NCI-H2107 treated with DMSO at 0.1 percent for 48 hours (cell line): Measurements from ENCODE around the gene CD300LF.

Experiments
- DNase-seq: peaks from one replicate; lab custom pipeline; 2025; ENCODE audit not compliant: unreplicated experiment; lab: John Stamatoyannopoulos, UW

The CD300LF gene

DNA sequence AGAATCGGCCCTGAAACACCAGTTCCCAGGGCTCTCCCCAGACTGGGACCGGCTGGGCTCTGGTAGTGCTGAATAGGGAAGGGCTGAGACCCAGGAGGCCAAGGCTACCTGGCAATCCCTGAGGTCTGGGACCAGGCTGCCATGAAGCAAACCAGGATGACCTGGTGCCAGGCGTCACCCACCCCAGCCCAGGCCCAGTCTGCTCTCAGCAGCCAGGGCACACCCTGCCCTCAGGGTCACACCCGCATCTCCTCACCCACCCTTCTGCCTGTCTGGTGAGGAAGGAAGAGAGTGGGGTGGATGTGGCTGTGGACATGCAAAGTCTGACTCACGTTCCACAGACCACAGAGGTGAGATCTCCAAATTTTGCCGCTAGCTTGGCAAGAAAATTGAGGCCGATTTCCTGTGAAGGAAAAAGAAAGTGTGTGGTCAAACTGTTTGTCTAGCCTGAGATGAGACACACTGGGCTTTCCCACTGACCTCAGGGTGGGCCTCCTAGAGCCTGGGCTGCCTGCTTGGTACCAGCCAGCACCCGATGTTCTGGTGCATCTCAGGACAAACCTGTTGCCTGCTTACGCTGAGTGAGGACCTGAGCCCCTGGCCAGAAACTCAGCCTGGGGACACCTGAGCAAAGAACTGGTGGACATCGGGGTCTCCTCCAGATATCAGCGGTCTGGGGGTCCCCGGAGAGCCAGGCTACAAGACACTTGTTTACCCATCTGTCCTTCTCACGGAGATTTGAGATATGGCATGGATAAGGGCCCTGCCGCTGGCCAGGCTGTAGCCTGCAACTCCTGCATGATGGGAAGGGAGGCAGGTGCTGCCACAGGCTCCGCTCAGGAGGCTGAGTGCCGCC, 18.0 kb upstream of the CD300LF start:
- no peak for DNase-seq

DNA sequence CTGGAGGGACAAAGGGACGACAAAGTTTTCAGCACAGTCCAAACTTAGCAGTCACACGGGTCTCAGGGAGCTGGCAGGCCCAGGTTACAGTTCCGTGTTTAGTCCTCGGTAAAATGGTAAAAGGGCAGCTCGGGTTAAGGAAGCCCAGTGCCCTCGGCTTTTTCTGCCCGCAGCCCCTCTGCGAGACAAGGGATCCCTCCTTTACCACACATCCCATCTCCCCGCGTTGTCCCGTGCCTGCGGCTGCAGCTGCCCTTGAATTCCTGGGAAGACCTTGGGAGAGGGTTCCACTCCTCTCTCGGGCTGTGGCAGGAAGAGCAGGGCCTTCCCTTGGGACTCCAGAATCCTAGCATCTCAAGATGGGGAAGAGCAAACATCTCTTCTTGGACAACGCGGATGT, 17.1 kb upstream of the CD300LF start:
- DNase-seq = no peak

DNA sequence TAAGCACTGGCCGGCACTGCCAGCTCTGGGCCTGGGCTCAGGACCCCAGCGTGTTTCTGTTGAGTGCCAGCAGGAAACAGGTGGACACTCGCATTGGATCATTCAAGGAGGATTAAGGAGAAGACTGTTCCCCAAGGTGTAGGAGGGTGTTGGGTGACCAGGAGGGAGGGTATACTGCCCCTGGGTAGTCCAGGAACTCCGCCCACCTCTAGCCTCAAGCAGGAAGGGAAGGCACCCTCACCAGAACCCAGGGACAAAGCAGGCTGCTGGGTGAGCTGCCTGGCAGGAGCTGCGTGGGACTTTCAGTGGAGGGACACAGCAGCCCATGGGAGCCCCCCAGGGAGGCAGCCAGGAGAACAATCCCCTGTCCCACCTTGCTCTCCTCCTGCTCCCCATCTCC, 16.6 kb upstream of the CD300LF start:
- no peak for DNase-seq

DNA sequence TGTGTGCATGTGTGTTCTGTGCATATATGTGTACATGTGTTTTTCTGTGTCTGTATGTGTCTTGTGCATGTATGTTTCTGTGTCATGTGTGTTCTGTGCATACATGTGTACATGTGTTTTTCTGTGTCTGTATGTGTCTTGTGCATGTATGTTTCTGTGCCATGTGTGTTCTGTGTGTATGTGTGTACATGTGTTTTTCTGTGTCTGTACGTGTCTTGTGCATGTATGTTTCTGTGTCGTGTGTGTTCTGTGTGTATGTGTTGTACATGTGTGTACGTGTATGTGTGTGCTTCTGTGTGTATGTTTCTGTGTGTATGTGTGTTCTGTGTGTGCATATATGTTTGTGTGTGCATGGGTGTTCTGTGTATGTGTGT, 16.0 kb upstream of the CD300LF start:
- DNase-seq = no peak

DNA sequence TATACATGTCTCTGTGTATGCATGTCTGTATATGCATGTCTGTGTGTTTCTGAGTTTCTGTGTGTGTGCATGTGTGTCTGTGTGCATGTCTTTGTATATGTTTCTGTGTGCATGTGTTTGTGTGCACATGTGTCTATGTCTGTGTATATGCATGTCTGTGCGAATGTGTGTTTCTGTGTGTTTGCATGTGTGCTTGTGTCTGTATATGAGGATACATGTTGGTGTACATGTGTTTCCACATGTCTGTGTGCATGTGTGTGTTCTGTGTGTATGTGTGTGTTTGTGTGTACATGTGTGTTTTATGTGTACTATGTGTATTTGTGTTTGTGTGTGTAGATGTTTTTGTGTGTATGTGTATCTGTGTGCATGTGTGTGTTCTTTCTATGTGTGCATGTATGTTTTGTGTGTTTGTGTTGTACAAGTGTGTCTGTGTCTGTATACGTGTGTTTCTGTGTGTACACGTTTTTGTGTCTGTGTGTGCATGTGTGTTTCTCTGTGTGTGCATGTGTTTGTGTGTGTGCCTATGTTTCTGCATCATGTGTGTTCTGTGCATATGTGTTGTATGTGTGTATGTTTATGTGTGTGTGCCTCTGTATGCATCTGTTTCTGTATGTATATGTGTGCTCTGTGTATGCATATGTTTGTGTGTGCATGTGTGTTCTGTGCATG, 15.4 kb upstream of the CD300LF start:
- DNase-seq = no peak

DNA sequence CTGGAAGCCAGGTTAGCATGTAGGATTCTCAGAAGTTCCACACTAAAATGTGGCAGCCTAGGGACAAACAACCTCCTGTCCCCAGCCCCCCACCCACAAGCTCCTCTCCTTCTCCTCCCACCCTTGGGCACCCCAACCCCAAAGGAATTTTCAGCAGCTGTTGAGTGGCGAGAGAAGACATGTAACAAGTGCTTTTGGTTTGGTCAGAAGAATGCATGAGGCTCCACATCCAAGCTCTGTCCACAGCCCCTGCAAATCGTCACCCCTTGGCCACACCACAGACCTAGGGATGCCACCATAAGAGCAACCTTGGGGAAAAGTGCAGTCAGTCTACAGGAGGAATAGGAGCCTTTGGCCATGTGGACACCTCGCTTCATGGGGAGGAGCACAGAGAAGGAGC, 12.4 kb upstream of the CD300LF start:
- DNase-seq = no peak

DNA sequence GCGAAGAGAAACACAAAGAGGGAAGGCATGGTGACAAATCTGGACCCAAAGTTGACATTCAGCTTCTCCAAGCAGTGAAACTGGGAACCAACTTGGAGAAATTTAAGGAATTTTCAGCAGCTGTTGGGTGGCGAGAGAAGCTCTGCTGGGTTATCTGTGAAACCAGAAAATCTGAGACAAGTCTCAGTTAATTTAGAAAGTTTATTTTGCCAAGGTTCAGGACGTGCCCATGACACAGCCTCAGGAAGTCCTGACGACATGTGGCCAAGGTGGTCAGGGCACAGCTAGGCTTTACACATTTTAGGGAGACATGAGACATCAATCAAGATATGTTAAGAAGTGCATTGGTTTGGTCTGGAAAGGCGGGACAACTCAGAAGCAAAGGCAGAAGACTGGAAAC, 11.2 kb upstream of the CD300LF start:
- no peak for DNase-seq

DNA sequence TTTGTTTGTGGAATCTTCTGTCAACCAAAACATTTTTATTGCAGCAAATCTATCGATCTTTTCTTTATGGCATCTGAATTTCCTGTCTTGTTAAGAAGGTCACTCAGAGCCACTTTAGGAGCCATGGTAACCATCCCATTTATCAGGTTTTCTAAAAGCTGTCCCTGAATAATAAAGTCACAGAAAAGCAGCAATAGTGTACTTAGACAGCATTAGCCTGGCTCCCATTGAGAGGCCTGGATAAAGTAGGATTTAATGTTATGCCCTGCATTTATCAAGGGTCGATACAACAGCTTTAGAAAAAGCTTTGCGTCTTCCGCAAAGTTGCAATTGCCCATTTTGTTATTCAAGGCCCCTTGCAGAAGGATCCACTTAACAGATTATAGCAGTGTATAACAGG, 10.1 kb upstream of the CD300LF start:
- no peak for DNase-seq

DNA sequence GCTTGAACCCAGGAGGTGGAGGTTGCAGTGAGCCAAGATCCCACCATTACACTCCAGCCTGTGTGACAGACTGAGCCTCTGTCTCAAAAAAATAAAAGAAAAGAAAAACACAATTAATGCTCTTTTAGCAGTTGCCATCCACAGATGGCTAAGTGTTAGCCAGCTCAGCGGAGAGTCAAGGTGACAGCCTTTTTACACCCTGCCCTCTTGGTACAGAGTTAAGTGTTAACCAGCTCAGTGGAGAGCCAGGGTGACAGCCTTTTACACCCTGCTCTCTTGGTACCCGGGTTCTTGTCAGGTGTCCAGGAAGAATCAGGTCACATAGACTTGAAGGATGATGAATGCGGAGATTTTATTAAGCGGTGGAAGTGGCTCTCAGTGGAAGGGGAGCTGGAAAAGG, 7.8 kb upstream of the CD300LF start:
- no peak for DNase-seq

DNA sequence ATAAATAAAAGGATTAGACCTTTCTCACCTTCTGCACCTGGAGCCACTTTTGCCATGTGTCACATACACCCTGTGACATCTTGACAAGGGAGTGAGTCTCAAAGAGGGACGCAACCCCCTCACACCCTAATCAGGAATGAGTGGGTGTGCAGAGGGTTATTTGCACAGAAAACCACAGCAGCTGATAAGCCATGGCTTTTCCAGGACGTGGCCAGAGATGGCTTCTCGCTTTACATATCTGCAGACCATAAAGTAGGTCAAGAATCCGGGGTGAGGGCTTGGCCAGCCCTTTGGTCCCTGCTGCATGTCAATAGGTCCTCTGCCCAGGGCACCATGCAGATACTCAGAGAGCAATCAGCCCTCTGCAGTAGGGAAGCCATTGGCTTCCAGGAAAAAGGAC, 2.4 kb upstream of the CD300LF start:
- no peak for DNase-seq

DNA sequence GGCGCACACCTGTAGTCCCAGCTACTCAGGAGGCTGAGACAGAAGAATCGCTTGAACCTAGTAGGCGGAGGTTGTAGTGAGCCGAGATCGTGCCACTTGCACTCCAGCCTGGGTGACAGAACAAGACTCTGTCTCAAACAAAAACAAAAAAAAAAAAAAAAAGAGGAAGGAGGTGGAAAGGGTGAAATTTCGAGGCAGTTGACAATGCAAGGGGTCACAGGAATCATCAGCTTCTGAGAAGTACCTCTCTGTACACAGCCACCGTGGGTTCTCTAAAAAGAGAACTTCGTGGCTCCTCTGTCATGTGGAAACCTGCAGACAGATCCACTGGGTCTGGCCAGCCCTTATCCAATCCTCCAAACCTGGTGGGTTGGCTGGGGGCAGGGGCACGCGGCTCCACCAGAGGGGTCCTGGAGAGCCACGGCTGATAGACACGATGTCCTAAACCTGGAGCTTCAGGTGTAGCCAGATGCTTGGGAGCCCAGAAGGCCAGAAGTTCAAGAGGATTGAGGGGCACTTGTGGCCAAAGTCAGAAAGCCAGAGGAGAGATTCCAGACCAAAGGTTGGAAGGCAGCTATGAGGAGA, 540 bp upstream of the CD300LF start:
- DNase-seq = no peak

DNA sequence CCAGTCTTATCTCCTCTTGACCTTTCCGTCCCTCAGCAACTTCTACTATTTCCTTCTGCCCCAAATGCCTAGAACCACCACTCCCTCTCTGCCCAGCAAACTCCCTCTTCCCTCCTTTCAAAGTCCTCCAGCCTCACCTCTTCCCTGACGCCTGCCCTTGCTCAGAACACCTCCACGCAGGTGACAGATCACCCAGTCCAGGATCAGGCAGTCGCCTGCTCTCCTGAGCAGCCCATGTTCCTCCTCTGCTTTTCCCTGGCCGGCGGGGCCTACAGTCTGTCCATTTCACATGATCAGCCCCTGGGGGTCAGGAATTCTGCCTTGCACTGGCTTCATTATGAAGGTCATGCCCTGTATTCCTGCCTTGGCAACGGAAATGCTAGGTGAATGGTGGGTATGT, 422 bp downstream of the CD300LF start:
- no peak for DNase-seq

DNA sequence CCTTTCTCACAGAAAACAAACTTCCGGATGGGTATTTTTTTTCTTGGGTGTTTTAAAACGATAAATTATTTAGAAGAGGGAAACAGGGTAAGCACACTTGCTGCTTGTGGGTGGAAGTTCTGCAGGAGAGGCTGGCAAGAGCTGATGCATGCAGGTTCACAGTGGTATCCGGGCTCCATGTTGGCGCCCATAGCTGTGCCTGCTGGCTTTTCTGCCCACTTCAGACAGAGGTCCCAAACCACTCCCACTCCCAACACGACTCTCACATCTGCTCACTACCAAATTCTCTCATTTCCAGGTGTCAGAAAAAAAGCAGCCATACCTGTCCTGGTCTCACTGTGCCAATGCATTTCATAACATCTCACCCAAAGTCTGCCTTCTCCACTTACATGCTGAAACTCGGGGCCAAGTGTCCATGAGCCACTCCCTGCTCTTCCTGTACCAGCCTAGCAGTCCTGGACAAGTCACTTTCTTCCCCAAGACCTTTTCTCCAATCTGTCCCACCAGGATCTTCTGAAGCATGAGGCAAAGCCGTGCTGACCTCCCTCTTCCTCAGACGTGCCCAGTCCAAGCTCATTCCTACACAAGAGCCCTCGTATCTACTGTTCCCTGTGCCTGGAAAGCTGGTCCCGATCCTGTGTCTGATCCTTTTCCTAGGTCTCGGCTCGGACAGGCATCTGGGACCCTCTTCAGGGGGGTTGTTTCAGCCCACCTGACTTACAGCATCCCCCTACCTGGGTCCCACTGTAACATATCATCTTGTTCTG, 1.5 kb downstream of the CD300LF start:
- DNase-seq = no peak

DNA sequence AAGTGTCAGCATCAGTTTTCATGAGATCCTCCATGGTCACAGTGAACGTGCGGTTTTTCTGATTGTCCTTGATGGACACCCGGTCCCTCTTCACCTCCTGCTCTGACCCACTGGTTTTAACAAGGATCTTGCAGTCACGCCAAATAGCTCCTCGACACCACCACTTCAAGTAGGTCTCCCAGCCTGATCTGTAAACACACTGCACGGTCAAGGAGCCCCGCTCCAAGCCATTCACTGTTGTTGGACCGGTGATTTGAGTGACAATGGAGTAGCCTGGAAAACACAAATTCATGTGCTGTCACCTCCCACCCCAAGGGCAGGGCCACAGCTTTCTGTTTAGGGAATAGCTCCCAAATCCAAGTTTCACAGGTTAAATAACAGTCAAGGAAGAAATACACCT, 8.2 kb downstream of the CD300LF start:
- DNase-seq = no peak

DNA sequence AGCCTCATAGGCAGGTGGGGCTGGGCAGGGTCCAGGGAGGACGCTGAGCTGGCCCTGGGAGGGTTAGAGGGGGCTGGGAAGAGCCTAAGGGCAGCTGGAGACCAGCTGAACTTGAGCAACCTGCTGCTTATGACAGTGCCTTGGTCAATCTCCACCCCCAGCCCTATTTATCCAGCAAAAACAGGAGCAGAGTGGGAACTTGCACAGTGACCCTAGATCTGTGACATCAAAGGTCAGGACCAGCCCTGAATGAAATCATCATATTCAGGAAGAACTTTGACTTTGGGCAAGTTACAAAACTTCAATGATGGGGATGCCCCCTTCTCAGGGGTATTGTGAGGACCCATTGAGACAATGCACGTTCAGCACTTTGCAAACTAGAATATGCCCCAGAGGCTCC, 9.4 kb downstream of the CD300LF start:
- DNase-seq = no peak

DNA sequence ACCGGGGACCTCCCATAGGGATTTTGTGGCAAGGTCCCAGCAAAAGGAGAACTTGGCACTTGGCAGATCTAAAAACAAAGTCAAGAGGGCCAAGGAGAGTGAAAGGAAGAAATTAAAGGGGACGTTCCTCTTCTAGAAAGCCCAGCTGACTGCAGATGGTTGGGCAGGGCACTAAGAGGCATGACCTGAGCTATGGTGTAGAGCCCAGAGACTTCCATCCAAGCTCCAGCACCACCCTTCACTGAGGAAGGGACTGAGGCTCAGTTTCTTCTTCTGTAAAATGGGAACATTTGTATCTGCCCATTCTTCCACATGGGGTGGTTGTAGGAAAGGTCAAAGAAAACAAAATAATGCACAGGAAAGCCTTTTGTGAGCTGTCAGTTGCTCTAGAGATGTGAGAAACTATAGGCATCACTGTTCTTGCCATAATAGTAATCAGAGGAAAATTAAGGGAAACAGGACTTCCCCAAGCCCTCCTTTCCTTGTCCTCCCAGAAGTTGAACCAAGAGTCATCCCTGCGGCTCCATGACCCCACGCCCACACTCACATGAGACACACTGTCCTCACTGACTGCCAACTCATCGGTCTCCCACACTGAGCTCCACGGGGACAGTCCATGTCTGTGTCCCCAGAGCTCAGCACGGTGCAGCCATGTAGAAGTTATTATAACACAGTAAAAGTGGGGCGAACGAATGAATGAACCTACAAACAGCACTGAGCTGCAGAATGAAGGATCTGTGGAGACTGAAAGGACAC, 10.4 kb downstream of the CD300LF start:
- no peak for DNase-seq

DNA sequence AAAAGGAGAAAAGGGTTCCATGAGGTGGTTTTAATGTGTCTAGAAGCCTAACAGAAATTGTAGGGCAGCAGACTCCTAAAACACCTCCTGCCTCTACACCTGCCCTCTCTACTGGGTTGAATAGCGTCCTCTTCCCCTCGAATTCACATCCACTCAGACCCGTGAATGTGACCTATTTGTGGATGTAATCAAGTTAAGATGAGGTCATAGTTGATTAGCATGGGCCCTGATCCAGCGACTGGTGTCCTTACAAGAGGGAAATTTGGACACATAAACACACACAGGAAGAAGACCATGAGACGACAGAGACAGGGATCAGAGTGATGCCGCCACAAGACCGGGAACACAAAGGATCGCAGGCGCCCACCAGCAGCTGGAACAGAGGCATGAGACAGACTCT, 13.5 kb downstream of the CD300LF start:
- DNase-seq = no peak

DNA sequence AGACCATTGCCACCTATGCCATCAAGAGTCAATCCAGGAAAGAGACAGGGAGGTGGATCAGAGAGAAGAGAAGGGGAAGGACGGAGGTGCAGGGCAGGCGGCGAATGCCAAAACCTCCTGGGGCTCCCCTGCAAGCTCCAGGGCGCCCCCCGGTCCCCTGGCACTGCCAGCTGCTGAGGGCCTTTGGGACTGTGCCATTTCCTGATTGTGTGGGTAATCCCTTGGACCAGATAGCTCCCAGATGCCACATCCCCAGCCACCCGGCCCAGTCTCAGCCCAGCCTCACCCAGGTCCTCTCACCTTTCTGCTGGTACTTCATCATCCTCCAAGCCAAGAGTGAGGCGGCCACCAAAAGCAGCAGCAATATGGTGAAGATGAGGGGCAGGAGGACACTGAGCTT, 14.7 kb downstream of the CD300LF start:
- DNase-seq = no peak

DNA sequence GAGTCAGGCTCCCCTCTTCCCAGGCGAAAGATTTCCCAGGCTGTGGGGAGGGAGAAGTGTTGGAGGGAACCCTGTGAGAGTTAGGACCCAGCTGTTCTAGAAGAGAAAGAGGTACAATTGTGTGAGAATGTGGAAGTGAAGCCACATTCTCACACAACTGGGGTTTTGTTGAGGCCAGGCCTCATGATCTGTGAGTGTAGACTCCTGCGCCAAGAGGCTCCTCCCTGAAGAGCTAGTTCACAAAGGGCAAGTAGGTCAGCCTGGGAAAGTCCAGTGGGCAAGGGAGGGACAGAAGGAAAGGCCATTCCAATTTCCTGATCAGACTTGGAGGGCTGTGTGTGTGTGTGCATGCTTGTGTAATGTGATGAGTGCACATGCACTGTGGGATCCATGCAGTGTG, 15.2 kb downstream of the CD300LF start:
- no peak for DNase-seq

DNA sequence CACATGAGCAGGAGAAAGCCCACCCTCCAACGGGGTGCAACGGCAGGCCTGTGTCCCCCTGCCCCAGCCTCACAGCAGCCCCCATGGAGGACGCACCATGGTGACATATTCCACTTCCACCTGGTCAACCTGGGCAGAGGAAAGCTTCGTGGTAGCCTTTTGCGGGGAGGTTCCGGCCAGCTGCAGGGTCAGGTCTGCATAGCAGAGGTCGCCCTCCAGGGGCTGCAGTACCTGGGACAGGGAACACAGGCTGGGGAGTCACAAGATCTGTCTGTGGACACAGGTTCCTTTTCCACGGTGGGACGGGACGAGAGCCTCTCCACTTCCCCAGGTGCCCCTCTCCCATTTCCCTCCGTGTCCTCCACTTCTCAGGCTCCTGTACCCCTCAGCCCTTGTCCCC, 17.1 kb downstream of the CD300LF start:
- DNase-seq = no peak

DNA sequence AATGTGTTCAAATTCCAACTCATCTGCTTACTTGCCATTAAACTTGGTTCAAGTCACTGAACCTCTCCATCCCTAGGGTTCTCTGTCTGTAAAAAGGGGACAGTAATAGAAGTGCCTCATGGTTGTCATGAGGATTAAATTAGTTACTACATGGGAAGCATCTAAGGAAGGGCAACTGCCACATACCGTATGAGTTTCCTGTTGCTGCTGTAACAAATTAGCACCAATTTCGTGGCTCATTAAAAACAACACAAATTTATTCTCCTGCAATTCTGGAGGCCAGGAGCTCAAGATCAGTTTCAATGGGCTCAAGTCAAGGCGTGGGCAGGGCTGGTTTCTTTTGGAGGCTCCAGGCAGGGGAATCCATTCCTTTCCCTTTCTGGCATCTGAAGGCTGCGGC, 18.6 kb downstream of the CD300LF start:
- no peak for DNase-seq
